ENCODE results near the gene DBX2.

DNA sequence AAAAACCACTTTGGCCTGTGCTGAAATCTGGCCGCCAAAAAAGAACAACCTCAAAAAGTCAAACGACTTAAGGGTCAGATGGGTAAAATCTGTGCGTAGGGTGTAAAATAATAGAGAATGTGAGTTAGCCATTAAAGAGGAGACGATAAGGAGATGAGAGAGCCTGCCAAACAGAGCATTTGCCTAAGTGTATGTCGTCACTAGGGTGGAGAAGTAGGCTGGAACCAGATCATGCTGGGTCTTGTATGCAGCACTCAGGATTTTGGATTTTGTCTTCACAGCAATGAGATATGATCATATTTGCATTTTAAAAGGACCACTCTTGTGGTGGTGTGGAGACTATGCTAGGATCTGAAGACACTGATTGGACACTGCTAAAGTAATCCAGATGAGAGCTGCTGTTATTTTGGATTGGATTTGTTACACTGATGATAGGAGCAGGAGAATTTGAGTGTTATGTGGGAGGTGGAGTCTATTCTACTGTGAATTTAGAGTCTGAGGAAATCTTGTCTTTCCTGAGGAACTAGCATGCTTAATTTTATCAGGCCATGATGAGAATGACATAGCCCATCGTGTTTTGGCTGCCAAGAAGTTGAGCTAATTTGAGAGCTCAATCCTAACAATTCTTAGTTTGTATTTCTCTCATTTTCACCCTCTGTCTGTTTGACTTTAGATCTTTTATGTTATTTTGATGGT lies 24.8 kb upstream of the DBX2 start:
- TF ChIP-seq, protein P1, sequence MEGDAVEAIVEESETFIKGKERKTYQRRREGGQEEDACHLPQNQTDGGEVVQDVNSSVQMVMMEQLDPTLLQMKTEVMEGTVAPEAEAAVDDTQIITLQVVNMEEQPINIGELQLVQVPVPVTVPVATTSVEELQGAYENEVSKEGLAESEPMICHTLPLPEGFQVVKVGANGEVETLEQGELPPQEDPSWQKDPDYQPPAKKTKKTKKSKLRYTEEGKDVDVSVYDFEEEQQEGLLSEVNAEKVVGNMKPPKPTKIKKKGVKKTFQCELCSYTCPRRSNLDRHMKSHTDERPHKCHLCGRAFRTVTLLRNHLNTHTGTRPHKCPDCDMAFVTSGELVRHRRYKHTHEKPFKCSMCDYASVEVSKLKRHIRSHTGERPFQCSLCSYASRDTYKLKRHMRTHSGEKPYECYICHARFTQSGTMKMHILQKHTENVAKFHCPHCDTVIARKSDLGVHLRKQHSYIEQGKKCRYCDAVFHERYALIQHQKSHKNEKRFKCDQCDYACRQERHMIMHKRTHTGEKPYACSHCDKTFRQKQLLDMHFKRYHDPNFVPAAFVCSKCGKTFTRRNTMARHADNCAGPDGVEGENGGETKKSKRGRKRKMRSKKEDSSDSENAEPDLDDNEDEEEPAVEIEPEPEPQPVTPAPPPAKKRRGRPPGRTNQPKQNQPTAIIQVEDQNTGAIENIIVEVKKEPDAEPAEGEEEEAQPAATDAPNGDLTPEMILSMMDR (IDR thresholded peaks at IDR 0.05): no peak
- TF ChIP-seq, protein P2, sequence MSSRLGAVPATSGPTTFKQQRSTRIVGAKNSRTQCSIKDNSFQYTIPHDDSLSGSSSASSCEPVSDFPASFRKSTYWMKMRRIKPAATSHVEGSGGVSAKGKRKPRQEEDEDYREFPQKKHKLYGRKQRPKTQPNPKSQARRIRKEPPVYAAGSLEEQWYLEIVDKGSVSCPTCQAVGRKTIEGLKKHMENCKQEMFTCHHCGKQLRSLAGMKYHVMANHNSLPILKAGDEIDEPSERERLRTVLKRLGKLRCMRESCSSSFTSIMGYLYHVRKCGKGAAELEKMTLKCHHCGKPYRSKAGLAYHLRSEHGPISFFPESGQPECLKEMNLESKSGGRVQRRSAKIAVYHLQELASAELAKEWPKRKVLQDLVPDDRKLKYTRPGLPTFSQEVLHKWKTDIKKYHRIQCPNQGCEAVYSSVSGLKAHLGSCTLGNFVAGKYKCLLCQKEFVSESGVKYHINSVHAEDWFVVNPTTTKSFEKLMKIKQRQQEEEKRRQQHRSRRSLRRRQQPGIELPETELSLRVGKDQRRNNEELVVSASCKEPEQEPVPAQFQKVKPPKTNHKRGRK (CRISPR knock-in tag; IDR thresholded peaks at IDR 0.05; ENCODE audit: borderline replicate concordance): no peak
- TF ChIP-seq EMX1 (CRISPR knock-in tag; IDR thresholded peaks at IDR 0.05) (no peak), ZNF396 (CRISPR knock-in tag; IDR thresholded peaks at IDR 0.05; ENCODE audit: borderline replicate concordance) (no peak), USF2 (CRISPR knock-in tag; IDR thresholded peaks at IDR 0.05) (no peak)
- TF ChIP-seq, protein P3, sequence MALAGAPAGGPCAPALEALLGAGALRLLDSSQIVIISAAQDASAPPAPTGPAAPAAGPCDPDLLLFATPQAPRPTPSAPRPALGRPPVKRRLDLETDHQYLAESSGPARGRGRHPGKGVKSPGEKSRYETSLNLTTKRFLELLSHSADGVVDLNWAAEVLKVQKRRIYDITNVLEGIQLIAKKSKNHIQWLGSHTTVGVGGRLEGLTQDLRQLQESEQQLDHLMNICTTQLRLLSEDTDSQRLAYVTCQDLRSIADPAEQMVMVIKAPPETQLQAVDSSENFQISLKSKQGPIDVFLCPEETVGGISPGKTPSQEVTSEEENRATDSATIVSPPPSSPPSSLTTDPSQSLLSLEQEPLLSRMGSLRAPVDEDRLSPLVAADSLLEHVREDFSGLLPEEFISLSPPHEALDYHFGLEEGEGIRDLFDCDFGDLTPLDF (CRISPR knock-in tag; IDR thresholded peaks at IDR 0.05): no peak
